BJ (cell line): ENCODE data around the gene TAF11L11. TPM values are rescaled to one million over a fixed set of nuclear protein-coding genes. Genes with fewer than 3 reads are reported as not detected.
"Not testable (repeated sequence)": the region's sequence is repeated elsewhere in the genome, so short reads cannot be mapped to it uniquely, and the experiment has no call there.

Experiments used
- CTCF ChIA-PET: fragments of 350-600 bp; formaldehyde crosslinking; extraction: SDS; loops from one replicate; lab custom pipeline; 2021; ENCODE audit warnings: antibody characterized with exemption, inconsistent platforms; lab: Yijun Ruan, JAX
- POLR2A ChIA-PET: fragments of 300-600 bp; sonication (Branson Sonifier 250); formaldehyde crosslinking; extraction: SDS; loops from one replicate; lab custom pipeline; 2021; ENCODE audit warnings: antibody characterized with exemption; lab: Charles Lee
- DNase-seq: peaks from one replicate; pipeline ENCODE4 v3.0.0-alpha.2; 2011; ENCODE audit warnings: low read depth
- H3K27me3 ChIP-seq: 2 replicates; pipeline ENCODE4 v1.6.0; 2011; ENCODE audit warnings: low read length; ENCODE audit not compliant: control insufficient read depth, insufficient read depth
- H3K36me3 ChIP-seq: 2 replicates; pipeline ENCODE4 v1.5.1; 2011; ENCODE audit warnings: low read length; ENCODE audit not compliant: control insufficient read depth, insufficient read depth
- H3K4me3 ChIP-seq: 2 replicates; pipeline ENCODE4 v1.5.1; 2011; ENCODE audit warnings: low read depth, mild to moderate bottlenecking, control low read depth, low read length
- polyA plus RNA-seq: library from polyadenylated mRNA; depleted of rRNA; stranded (reverse); fragments of >200 nt; gene quantifications from 2 replicates; pipeline ENCODE4 v1.2.3, GENCODE V29; 2011
- TF ChIP-seq, protein P1 (sequence below): IDR thresholded peaks from 2 replicates; pipeline ENCODE4 v1.5.1; 2011; ENCODE audit warnings: low read depth, mild to moderate bottlenecking, control low read depth, inconsistent platforms, low read length, moderate library complexity; ENCODE audit not compliant: insufficient read depth

The TAF11L11 gene
- polyA plus RNA-seq, 1 experiment, result not detected

DNA sequence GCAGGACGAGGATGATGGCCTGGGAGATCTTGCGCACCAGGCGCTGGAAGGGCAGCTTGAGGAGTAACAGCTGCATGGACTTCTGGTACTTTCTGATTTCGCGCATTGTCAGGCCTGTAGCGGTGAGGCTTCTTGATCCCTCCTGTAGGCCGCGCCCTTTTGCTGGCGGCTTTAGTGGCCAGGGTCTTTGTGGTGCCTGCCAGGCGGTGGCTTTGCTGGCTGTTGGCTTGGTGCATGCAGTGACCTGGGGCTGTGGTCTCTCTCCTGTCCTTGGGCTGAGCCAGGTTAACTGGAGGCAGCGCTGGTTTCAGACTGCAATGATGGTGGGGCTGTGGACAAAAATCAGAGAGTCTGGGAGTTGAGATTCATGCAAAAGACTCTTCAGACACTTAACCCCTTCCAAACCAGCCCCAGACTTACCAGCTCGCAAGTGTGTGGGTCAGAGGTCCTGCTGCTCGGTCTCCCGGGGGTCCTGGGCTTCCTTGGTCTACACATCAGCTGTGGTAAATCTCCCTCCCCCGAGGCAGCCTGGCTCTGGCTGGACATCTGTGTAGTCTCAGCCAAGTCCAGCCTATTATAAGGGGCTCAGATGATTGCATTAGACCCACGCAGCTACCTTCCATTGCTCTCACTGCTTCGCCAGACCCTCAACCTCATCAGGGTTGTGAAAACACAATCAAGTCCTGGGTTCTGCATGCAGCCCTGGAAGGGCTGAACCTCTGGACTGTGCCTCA, 11.1 kb downstream of the TAF11L11 start:
- ChIA-PET CTCF (no interaction called here), POLR2A (no interaction called here)
- Histone ChIP-seq H3K27me3 (no peaks in the 10 kb centered on the region), H3K4me3 (no peak overlapping the region), H3K36me3 (no peaks in the 10 kb centered on the region)
- no peak for DNase-seq
- TF ChIP-seq, protein P1, sequence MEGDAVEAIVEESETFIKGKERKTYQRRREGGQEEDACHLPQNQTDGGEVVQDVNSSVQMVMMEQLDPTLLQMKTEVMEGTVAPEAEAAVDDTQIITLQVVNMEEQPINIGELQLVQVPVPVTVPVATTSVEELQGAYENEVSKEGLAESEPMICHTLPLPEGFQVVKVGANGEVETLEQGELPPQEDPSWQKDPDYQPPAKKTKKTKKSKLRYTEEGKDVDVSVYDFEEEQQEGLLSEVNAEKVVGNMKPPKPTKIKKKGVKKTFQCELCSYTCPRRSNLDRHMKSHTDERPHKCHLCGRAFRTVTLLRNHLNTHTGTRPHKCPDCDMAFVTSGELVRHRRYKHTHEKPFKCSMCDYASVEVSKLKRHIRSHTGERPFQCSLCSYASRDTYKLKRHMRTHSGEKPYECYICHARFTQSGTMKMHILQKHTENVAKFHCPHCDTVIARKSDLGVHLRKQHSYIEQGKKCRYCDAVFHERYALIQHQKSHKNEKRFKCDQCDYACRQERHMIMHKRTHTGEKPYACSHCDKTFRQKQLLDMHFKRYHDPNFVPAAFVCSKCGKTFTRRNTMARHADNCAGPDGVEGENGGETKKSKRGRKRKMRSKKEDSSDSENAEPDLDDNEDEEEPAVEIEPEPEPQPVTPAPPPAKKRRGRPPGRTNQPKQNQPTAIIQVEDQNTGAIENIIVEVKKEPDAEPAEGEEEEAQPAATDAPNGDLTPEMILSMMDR, result no peak

DNA sequence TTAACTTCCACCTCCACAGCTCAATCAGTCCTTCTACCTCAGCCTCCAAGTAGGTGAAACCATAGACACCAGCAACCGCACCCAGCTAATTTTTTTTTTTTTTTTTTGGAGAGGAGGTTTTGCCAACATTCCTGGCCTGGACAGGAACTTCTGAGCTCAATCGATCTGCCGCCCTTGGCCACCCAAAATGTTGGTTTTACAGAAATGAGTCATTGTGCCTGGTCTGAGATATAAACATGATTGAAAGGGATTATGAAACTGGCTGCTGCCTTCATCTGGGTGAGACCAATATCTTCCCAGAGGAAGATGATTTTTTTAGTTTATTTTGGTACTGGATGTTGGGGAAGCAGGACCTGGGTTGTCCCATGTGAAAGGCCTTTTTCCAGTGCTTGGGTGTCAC, 15.4 kb downstream of the TAF11L11 start:
- TF ChIP-seq, protein P1, result no peak
- Histone ChIP-seq H3K36me3 (no peaks in the 10 kb centered on the region), H3K4me3 (no peak overlapping the region), H3K27me3 (no peaks in the 10 kb centered on the region)
- CTCF ChIA-PET, result no interaction called here
- DNase-seq, result no peak
- POLR2A ChIA-PET, result no interaction called here

DNA sequence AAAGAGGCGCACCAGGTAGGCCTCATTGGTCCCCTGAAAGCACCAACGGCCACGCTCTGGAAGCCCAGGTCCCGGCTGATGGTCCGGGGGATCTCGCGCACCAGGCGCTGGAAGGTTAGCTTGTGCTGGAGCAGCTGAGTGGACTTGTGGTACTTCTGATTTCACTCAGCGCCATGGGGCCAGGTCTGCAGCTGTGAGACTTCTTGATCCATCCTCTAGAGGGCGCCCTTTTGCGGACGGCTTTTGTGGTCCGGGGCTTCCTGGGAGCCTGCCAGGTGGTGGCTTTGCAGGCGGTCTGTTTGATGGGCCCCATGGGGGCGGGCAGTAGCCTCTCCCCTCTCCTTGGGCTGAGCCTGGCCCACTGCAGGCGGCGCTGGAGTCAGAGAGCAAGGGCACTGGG, 16.6 kb downstream of the TAF11L11 start:
- no peak overlapping the region for H3K4me3 ChIP-seq
- no peak for DNase-seq
- ChIA-PET CTCF (no interaction called here), POLR2A (no interaction called here)
- no peaks in the 10 kb centered on the region for H3K27me3 ChIP-seq
- no peaks in the 10 kb centered on the region for H3K36me3 ChIP-seq
- TF ChIP-seq, protein P1, result peak; percentile 3; the same call in 1 of the 2 replicates

DNA sequence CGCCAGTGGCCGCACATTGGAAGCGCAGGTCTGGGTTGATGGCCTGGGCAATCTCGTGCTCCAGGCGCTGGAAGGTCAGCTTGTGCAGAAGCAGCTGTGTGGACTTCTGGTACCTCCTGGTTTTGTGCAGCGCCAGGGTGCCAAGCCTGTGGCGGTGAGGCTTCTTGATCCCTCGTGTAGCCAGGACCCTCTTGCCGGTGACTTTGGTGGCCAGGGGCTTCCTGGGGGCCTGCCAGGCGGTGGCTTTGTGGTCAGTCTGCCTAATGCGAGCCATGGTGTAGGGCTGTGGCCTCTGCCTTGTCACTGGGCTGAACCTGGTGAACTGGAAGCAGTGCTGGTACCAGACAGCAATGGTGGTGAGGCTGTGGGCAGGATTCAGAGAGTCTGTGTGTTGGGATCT, 21.7 kb downstream of the TAF11L11 start:
- Histone ChIP-seq H3K4me3 (no peak overlapping the region), H3K36me3 (no peaks in the 10 kb centered on the region), H3K27me3 (no peaks in the 10 kb centered on the region)
- no peak for DNase-seq
- TF ChIP-seq, protein P1, result no peak
- ChIA-PET POLR2A (no interaction called here), CTCF (no interaction called here)

DNA sequence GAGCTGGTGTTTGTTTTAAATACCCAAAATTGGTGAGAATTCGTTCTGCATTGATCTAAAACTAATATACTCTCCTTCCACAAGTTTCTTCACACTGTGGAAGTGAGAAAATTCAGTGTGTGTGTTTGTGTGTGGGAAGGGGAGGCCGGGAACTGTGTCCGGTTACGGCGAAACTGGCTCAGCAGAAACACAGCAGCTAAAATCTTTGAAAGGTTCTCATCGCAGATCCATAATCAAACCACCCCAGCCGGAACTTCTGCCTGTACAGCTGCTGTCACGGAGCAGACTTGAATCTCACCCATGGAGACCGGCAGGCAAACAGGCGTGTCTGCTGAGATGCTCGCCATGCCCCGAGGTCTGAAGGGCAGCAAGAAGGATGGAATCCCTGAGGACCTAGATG, 27.8 kb downstream of the TAF11L11 start, which contains the start of gene TAF11L13:
TAF11L13 (plus strand) TSS at position 301 of the 400 bp plus-strand sequence.
- DNase-seq, CTCF ChIA-PET, H3K4me3 ChIP-seq, H3K27me3 ChIP-seq, H3K36me3 ChIP-seq, POLR2A ChIA-PET: not testable (repeated sequence)

DNA sequence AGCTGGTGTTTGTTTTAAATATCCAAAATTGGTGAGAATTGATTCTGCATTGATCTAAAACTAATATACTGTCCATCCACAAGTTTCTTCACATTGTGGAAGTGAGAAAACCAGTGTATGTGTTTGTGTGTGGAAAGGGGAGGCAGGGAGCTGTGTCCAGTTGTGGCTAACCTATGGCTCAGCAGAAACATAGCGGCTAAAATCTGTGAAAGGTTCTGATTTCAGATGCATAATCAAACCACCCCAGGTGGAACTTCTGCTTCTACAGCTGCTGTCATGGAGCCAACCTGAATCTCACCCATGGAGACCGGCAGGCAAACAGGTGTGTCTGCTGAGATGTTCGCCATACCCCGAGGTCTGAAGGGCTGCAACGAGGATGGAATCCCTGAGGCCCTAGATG, 30.2 kb downstream of the TAF11L11 start, which contains the start of gene TAF11L14:
TAF11L14 (plus strand) TSS at position 301 of the 400 bp plus-strand sequence.
- TF ChIP-seq, protein P1, result no peak
- Histone ChIP-seq H3K27me3 (no peaks in the 10 kb centered on the region), H3K4me3 (no peak within 1 kb of the TSS), H3K36me3 (no peaks in the 10 kb centered on the region)
- ChIA-PET POLR2A (no interaction called here), CTCF (no interaction called here)
- DNase-seq, result no peak

DNA sequence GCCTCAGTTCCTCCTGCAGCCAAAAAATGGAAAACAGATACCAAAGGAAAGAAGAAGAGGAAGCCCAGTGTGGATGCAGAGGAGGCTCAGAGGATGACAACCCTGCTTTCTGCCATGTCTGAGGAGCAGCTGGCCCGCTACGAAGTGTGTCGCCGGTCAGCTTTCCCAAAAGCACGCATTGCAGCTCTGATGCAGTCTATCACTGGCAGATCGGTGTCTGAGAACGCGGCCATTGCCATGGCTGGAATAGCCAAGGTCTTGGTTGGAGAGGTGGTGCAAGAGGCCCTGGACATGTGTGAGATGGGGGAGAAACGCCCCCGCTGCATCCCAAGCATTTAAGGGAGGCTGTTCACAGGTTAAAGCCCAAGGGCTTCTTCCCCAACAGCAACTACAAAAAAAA, 45.2 kb downstream of the TAF11L11 start:
- H3K36me3 ChIP-seq, H3K27me3 ChIP-seq, DNase-seq, CTCF ChIA-PET, H3K4me3 ChIP-seq, POLR2A ChIA-PET: not testable (repeated sequence)

DNA sequence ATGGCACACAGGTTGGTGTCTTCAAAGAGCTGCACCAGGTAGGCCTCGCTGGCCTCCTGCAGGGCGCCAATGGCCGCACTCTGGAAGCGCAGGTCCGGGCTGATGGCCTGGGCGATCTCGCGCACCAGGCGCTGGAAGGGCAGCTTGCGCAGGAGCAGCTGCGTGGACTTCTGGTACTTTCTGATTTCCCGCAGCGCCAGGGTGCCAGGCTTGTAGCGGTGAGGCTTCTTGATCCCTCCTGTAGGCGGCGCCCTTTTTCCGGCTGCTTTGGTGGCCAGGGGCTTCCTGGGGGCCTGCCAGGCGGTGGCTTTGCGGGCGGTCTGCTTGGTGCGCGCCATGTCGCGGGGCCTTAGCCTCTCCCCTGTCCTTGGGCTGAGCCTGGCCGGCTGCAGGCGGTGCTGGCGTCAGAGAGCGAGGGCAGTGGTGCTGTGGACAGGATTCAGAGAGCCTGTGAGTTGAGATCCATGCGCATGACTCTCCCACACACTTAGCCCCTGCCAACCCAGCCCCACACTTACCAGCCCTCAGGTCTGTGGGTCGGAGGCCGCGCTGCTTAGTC, 51.3 kb downstream of the TAF11L11 start:
- H3K4me3 ChIP-seq, H3K27me3 ChIP-seq, H3K36me3 ChIP-seq, POLR2A ChIA-PET, DNase-seq, CTCF ChIA-PET: not testable (repeated sequence)
